GM12864 (cell line): ENCODE results near the gene MCTP1.

Experiments
- DNase-seq: peaks from one replicate; pipeline ENCODE4 v3.0.0-alpha.2; 2011; ENCODE audit warnings: low read depth
- H3K4me3 ChIP-seq: 2 replicates; pipeline ENCODE4 v1.5.1; 2011; ENCODE audit warnings: mild to moderate bottlenecking, low read depth, low read length, control low read depth
- CTCF ChIP-seq: IDR thresholded peaks from 2 replicates; pipeline ENCODE4 v1.5.1; 2011; ENCODE audit warnings: low read depth, mild to moderate bottlenecking, moderate library complexity, low read length, control low read depth, inconsistent platforms; ENCODE audit errors: missing control alignments

Gene MCTP1

GRCh38 chr5:94928891-94929290, 356.0 kb downstream of the MCTP1 start:
- no peak overlapping the region for H3K4me3 ChIP-seq
- no peak for DNase-seq
- TF ChIP-seq CTCF: no peak

- no peak for TF ChIP-seq CTCF
- DNase-seq: no peak
These were observed 364.3 kb downstream of the MCTP1 start for GRCh38 chr5:94920570-94920969.

GRCh38 chr5:94916619-94917018, 368.3 kb downstream of the MCTP1 start:
- no peak for TF ChIP-seq CTCF
- H3K4me3 ChIP-seq: no peak overlapping the region
- DNase-seq: no peak

More at GRCh38 chr5:94920570-94920969, 364.3 kb downstream of the MCTP1 start:
- no peak overlapping the region for H3K4me3 ChIP-seq

- peak; percentile 3 for DNase-seq
- TF ChIP-seq CTCF: no peak
- no peak overlapping the region for H3K4me3 ChIP-seq
These were observed 373.6 kb downstream of the MCTP1 start for GRCh38 chr5:94911276-94911675.

- TF ChIP-seq CTCF: no peak
- DNase-seq: no peak
- no peak overlapping the region for H3K4me3 ChIP-seq
These were observed 374.2 kb downstream of the MCTP1 start for GRCh38 chr5:94910721-94911120.

GRCh38 chr5:94908889-94909480, 375.9 kb downstream of the MCTP1 start:
- no peak for DNase-seq
- no peak overlapping the region for H3K4me3 ChIP-seq
- peak; percentile 45 for TF ChIP-seq CTCF

DNA sequence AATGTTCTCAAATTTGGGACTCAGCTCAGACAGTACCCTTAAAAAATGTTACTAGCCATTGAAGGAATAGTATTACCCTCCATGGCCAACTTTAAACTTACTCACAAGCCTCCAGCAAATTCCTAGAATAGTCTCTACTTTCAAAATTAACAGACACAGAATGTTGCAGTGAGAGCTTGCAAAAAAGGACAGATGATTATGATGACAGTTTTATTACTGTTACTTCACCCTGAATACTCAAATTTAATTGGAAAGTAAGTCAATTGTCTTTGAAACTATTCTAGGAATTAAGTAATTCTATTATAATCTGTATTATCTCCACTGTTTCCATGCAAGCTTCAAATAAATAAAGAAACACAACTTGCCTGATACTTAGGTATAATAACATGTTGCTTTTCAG, 378.1 kb downstream of the MCTP1 start:
- no peak for TF ChIP-seq CTCF
- no peak for DNase-seq
- no peak overlapping the region for H3K4me3 ChIP-seq
